HFF-Myc (cell line): ENCODE results near the gene SORL1.

Experiments
- DNase-seq: peaks from one replicate; pipeline ENCODE4 v3.0.0-alpha.2; 2011; ENCODE audit warnings: low read depth; ENCODE audit errors: extremely low read depth
- H3K4me3 ChIP-seq: replicated peaks from 2 replicates; pipeline ENCODE4 v1.5.1; 2011; ENCODE audit warnings: low read depth, mild to moderate bottlenecking, control low read depth, low read length
- TF ChIP-seq, protein P1 (sequence below): IDR thresholded peaks from 2 replicates; pipeline ENCODE4 v1.5.1; 2012; ENCODE audit warnings: mild to moderate bottlenecking, low read depth, low read length, control low read depth; ENCODE audit errors: missing control alignments

The SORL1 gene

DNA sequence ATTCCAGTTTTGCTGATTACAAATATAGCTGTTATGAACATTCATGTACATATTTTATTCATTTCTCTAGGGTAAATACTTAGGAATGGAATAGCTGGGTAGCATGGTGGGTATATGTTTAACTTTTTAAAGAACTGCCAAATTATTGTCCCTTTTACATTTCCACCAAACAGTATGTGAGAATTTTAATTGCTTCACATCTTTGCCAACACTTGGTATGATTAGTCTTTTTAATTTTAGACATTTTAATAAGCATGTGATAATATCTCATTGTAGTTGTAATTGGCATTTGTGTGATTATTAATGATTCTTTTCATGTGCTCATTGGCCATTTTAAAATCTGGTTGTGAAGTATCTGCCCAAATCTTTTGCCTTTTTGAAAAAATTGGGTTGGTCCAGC is 73.3 kb downstream of the SORL1 start:
- no peak overlapping the region for H3K4me3 ChIP-seq
- TF ChIP-seq, protein P1, sequence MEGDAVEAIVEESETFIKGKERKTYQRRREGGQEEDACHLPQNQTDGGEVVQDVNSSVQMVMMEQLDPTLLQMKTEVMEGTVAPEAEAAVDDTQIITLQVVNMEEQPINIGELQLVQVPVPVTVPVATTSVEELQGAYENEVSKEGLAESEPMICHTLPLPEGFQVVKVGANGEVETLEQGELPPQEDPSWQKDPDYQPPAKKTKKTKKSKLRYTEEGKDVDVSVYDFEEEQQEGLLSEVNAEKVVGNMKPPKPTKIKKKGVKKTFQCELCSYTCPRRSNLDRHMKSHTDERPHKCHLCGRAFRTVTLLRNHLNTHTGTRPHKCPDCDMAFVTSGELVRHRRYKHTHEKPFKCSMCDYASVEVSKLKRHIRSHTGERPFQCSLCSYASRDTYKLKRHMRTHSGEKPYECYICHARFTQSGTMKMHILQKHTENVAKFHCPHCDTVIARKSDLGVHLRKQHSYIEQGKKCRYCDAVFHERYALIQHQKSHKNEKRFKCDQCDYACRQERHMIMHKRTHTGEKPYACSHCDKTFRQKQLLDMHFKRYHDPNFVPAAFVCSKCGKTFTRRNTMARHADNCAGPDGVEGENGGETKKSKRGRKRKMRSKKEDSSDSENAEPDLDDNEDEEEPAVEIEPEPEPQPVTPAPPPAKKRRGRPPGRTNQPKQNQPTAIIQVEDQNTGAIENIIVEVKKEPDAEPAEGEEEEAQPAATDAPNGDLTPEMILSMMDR = no peak
- no peak for DNase-seq

DNA sequence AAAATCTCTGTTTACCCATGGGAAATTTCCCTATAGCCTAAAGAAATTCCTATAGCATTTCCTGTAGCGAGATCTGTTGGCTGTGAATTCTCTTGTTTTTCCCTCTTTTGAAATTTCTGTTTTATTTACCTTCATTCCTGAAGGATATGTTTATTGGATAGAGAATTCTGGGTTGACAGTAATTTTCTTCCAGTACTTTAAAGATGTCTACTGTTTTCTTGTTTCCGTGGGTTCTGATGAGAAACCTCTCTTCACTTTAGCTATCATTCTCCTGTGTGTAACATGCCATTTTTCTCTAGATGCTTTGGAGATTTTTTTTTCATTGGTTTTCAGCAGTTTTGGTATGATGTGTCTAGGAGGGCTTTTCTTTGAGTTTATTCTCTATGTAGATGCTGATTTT is 78.1 kb downstream of the SORL1 start:
- H3K4me3 ChIP-seq = no peak overlapping the region
- DNase-seq = no peak
- TF ChIP-seq, protein P1 = no peak

DNA sequence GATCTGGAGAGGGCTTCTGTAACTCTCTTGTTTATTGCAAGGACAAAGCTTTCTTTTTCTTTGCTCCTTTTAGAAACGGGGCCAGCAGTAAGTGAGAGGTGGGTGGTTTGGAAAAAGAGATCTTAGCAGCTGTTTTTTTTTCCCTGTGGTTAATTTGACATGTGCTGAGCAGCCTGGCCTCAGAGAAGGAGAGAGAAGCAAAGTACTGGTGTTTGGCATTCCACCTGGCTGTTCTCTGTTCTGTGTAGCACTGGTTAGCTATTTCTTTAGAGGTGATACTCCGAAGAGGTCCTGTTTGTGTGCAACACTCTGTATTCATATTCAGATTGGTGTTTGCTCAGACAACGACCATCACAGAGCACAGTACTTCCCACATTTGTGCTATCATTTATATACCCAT is 81.5 kb downstream of the SORL1 start:
- no peak overlapping the region for H3K4me3 ChIP-seq
- DNase-seq = no peak
- TF ChIP-seq, protein P1 = no peak

DNA sequence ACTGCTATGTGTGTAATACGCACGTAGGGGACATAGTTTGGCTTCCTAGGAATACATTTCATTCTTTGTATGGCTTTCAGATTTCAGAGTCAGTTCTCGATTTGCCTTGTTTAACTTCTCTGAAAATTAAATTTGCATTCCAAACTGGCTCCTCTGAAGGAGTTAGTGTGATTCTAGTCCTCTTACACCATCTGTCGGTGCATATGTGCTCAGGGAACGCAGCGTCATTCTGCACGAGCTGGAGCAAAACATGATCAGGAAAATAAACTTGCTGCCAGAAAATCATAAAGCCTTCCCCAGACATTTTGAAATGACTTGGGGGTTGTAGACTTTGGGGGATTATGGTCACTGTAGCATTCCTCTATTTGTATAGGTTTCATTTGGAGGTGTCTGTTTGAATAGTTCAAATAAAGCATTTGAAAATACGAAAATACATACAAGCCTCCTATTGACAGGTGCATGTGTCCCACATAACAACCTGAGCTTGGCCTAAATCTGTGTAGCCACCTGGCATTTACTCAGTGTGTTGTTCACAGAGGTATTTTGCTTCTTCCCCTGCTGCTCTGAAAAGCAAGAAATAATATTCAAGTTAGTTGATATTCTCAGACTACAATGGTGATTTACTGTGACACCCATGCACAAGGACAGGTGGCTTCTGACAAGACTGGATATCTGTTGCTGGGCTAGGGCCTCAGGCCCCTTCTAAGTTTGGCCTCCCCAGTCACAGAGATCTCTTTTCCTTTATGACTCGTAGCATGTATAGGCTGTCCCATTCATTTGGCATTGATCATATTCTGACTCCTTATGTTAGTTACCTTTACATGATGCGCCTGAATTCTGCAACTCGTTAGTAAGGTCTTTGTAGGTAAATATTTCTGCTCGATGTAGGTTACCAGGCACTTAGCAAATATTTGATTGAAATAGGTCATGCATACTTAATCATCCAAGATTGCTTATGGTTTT is 82.3 kb downstream of the SORL1 start:
- no peak for DNase-seq
- H3K4me3 ChIP-seq = no peak overlapping the region
- TF ChIP-seq, protein P1 = peak; percentile 61

DNA sequence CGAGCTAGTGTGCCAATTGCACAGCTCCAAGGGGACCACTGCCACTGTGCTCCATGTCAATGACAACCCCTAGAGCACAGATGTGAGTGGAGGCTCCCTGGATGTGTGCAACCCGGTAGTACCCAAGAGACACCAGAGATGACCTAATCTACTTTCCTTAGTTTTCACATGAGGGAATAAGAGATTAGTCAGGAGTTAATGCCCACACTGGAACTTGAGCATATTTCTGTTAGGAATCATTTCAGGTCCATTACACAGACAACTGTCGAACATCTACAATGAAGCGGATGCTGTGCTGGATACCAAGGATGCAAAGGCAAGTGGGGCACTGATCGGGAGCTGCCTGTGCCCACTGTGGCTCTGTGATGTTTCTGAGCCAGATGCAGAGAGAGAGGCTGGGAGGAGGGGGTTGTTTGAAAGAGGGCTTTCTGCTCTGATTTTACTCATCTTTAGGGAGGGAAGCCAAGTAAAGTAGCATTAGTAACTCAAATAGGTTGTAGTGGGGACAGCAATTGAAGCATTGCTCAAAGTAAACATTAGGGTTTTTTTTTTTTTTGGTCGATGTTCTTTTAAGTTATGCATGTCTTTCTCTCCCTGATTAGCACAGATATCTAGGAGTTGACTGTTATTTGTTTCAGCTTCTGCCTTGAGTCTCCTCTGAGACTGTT is 83.1 kb downstream of the SORL1 start:
- DNase-seq = no peak
- TF ChIP-seq, protein P1 = no peak
- H3K4me3 ChIP-seq = no peak overlapping the region

DNA sequence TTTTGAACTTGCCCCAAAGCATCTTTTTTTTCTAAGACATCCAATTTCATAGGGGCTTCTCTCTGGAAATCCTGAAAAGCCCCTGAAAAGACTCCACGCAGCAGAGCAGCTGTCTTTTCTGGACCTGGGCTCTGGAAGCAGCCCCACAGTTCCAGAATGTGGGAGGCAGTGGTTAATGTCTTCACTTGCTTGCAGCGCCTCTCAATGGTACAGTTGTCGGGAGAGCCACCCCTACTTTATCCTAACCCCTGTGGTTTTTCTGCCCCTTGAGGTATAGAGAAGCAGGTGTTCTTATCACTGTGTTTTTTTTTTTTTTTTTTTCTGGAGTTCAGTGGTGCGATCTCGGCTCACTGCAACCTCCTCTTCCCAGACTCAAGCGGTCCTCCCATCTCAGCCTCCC is 84.0 kb downstream of the SORL1 start:
- H3K4me3 ChIP-seq = no peak overlapping the region
- DNase-seq = no peak

More for the DNA sequence above, 84.0 kb downstream of the SORL1 start:
- TF ChIP-seq, protein P1 = no peak
